Hepatic stellate cell (primary cell): Measurements from ENCODE around the gene SORBS1.

Source experiments
- DNase-seq: peaks from one replicate; pipeline ENCODE4 v3.0.0; 2011; ENCODE audit warnings: low spot score

The SORBS1 gene

GRCh38 chr10:95408983-95409873, 151.9 kb downstream of the SORBS1 start:
- DNase-seq, result no peak

- no peak for DNase-seq
Observed at GRCh38 chr10:95408148-95408960, 152.8 kb downstream of the SORBS1 start.

- no peak for DNase-seq
Observed at GRCh38 chr10:95407546-95407945, 153.6 kb downstream of the SORBS1 start.

- DNase-seq, result no peak
Observed at GRCh38 chr10:95406651-95407280, 154.4 kb downstream of the SORBS1 start.

GRCh38 chr10:95405655-95406054, 155.5 kb downstream of the SORBS1 start:
- no peak for DNase-seq

- no peak for DNase-seq
Observed at GRCh38 chr10:95404864-95405263, 156.3 kb downstream of the SORBS1 start.

- DNase-seq, result no peak
Observed at GRCh38 chr10:95404462-95404858, 156.7 kb downstream of the SORBS1 start.

GRCh38 chr10:95403700-95404461, 157.3 kb downstream of the SORBS1 start:
- no peak for DNase-seq

GRCh38 chr10:95401704-95402469, 159.3 kb downstream of the SORBS1 start:
- no peak for DNase-seq

- no peak for DNase-seq
Observed at GRCh38 chr10:95400787-95401186, 160.4 kb downstream of the SORBS1 start.

GRCh38 chr10:95399183-95399582, 162.0 kb downstream of the SORBS1 start:
- DNase-seq, result no peak

GRCh38 chr10:95397747-95398146, 163.4 kb downstream of the SORBS1 start:
- no peak for DNase-seq

- DNase-seq, result no peak
Observed at GRCh38 chr10:95395947-95396449, 165.2 kb downstream of the SORBS1 start.

GRCh38 chr10:95394161-95394880, 166.8 kb downstream of the SORBS1 start:
- DNase-seq, result no peak

- DNase-seq, result no peak
Observed at GRCh38 chr10:95392681-95393164, 168.4 kb downstream of the SORBS1 start.

GRCh38 chr10:95392217-95392584, 169.0 kb downstream of the SORBS1 start:
- DNase-seq, result no peak

- DNase-seq, result peak; percentile 37
Observed at GRCh38 chr10:95391581-95392216, 169.5 kb downstream of the SORBS1 start.

- no peak for DNase-seq
Observed at GRCh38 chr10:95391164-95391563, 170.0 kb downstream of the SORBS1 start.

- DNase-seq, result no peak
Observed at GRCh38 chr10:95389982-95390381, 171.2 kb downstream of the SORBS1 start.

GRCh38 chr10:95389176-95389575, 172.0 kb downstream of the SORBS1 start:
- no peak for DNase-seq
